Measurements from ENCODE around the gene DACT3. TPM values are rescaled to one million over a fixed set of nuclear protein-coding genes. Genes with fewer than 3 reads are reported as not detected.
A peak's percentile ranks its signal among the peaks of the same experiment; 100 is the strongest.

Gene DACT3, protein sequence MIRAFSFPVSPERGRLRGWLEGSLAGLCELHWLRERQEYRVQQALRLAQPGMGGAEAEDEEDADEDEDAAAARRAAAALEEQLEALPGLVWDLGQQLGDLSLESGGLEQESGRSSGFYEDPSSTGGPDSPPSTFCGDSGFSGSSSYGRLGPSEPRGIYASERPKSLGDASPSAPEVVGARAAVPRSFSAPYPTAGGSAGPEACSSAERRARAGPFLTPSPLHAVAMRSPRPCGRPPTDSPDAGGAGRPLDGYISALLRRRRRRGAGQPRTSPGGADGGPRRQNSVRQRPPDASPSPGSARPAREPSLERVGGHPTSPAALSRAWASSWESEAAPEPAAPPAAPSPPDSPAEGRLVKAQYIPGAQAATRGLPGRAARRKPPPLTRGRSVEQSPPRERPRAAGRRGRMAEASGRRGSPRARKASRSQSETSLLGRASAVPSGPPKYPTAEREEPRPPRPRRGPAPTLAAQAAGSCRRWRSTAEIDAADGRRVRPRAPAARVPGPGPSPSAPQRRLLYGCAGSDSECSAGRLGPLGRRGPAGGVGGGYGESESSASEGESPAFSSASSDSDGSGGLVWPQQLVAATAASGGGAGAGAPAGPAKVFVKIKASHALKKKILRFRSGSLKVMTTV
- 2.6 and 3.1 TPM in 2 replicates for total RNA-seq
- long read RNA-seq, result 0 reads

DNA sequence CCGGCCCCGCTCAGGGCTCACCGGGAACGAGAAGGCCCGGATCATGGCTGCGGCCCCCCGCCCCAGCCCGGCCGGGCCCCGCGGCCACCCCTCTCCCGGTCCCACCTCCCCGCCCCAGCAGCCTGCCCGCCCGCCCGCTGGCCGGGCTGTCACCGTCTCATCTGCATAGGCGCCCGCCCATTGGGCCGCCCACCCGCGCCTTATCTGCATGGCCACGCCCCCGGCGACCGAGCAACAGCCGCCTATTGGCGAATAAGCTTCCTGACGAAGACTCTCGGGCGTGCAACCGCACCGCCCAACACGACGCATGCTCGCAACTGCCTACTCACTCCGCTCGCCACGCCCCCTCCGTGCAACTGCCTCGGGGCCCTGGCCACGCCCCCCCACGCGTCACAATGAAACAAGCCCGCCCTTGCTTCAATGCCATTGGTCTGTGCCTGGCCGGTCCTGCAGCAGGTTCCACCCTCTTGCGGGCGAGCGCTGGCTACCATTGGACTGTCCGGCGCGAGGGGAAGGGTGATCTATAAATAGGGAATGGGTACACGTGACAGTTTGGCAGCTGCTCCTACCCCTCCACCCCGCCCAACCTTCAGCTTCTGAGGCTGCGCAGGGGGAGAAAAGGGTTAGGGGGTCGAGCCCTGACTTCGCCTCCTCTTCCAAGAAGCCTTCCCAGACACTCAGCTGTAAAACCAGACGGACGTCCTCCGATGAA is at the start of gene DACT3:
DACT3 (minus strand) TSS at position 163 of the 712 bp plus-strand sequence; CDS start at position 45, 118 bp downstream.
- Mint-ChIP-seq H3K27me3 (peaks cover 35% of the 10 kb centered on the region), H3K36me3 (ENCODE audit: insufficient read depth) (no peaks in the 10 kb centered on the region), H3K9me3 (ENCODE audit: low read depth) (no peaks in the 10 kb centered on the region), H3K27ac (peak within 1 kb of the TSS; percentile 93), H3K4me1 (ENCODE audit: low read depth) (peaks cover 5% of the 10 kb centered on the region), H3K4me3 (ENCODE audit: low read depth) (peak within 1 kb of the TSS; percentile 68)
- TF ChIP-seq, protein P1, sequence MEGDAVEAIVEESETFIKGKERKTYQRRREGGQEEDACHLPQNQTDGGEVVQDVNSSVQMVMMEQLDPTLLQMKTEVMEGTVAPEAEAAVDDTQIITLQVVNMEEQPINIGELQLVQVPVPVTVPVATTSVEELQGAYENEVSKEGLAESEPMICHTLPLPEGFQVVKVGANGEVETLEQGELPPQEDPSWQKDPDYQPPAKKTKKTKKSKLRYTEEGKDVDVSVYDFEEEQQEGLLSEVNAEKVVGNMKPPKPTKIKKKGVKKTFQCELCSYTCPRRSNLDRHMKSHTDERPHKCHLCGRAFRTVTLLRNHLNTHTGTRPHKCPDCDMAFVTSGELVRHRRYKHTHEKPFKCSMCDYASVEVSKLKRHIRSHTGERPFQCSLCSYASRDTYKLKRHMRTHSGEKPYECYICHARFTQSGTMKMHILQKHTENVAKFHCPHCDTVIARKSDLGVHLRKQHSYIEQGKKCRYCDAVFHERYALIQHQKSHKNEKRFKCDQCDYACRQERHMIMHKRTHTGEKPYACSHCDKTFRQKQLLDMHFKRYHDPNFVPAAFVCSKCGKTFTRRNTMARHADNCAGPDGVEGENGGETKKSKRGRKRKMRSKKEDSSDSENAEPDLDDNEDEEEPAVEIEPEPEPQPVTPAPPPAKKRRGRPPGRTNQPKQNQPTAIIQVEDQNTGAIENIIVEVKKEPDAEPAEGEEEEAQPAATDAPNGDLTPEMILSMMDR (IDR thresholded peaks at IDR 0.05; ENCODE audit: unreplicated experiment), result no peak
- DNase-seq (ENCODE audit: low spot score, unreplicated experiment), result peak; percentile 100

DNA sequence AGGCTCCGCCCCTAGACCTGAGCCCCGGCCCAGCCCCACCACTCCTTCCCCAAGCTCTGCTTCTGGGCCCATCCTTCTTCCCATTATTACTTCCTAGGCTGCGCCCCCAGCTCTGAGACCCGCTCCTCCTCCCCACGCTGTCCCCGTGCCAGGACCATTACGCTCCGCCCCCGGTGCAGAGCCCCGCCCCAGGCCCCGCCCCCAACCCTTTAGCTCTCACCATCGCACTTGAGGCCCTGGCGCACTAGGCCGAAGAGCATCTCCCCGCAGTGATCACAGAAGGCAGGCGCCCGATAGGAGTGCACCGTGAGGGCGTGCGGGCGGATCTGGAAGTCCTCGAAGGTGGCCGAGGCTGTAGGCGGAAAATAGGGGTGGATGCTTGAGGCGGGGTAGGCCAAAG is 49.7 kb upstream of the DACT3 start:
- Mint-ChIP-seq H3K4me3 (ENCODE audit: low read depth) (no peak overlapping the region), H3K27ac (no peak overlapping the region), H3K36me3 (ENCODE audit: insufficient read depth) (peaks cover 14% of the 10 kb centered on the region), H3K27me3 (no peaks in the 10 kb centered on the region), H3K9me3 (ENCODE audit: low read depth) (no peaks in the 10 kb centered on the region), H3K4me1 (ENCODE audit: low read depth) (peaks cover 13% of the 10 kb centered on the region)
- DNase-seq (ENCODE audit: low spot score, unreplicated experiment), result no peak
- TF ChIP-seq, protein P1 (IDR thresholded peaks at IDR 0.05; ENCODE audit: unreplicated experiment), result no peak

DNA sequence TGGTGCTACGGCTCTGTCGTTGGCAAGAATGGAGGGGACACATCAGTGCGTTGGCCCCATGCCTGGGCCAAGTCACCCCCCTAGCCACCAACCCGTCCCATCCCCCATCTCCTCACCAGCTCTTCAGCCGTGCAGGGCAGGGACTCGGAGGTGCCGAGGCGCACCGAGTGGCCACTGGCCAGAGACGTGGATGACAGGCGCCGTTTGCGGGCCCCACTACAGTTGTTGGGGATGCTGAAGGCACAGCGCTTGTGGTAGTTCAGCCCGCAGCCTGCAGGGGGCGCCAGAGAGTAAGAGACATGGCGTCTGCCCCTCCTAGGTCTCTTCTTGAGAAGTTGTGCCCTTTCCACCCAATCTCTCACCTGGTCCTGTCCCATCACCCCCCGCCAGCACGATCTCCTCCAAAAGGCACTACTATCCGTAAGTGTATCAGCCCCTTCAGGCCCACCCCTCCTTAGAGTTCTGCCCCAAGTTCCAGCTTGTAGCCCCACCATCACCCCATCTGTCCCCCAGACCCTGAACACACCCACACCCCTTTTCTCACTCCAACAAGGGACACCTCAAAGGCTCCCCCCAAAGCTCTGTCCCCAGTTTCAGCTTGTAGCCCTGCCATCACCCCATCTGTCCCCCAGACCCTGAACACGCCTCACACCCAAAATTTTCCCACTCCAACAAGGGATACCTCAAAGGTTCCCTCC is 43.5 kb upstream of the DACT3 start:
- Mint-ChIP-seq H3K9me3 (ENCODE audit: low read depth) (no peaks in the 10 kb centered on the region), H3K27me3 (no peaks in the 10 kb centered on the region), H3K36me3 (ENCODE audit: insufficient read depth) (peaks cover 28% of the 10 kb centered on the region), H3K27ac (no peak overlapping the region), H3K4me3 (ENCODE audit: low read depth) (no peak overlapping the region), H3K4me1 (ENCODE audit: low read depth) (no peaks in the 10 kb centered on the region)
- peak; percentile 63 for DNase-seq (ENCODE audit: low spot score, unreplicated experiment)
- TF ChIP-seq, protein P1 (IDR thresholded peaks at IDR 0.05; ENCODE audit: unreplicated experiment), result peak; percentile 86

DNA sequence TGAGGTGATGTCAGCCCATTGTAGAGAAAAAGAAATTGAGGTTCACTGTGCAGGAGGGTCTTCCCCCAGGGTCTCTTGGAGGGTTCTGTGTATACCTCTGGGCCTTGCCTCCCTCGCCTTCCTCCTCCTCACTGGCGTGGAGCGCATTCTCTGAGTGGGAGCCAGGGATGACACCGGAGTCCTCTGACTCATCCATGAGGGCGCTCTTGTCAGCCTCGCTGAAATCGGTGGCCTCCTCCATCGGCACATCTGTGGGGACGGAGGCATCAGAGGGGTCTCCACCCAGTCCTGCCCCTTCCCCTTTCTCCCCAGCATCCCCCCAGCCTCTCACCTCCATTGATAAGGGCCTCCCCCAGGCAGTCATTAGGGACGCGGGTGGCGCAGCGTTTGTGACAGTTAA is 39.7 kb upstream of the DACT3 start:
- no peak overlapping the region for H3K4me3 Mint-ChIP-seq (ENCODE audit: low read depth)
- H3K27me3 Mint-ChIP-seq, result no peaks in the 10 kb centered on the region
- TF ChIP-seq, protein P1 (IDR thresholded peaks at IDR 0.05; ENCODE audit: unreplicated experiment), result no peak
- H3K4me1 Mint-ChIP-seq (ENCODE audit: low read depth), result no peaks in the 10 kb centered on the region
- H3K27ac Mint-ChIP-seq, result peak overlapping the region; percentile 47
- no peak for DNase-seq (ENCODE audit: low spot score, unreplicated experiment)
- H3K36me3 Mint-ChIP-seq (ENCODE audit: insufficient read depth), result peaks cover 34% of the 10 kb centered on the region
- H3K9me3 Mint-ChIP-seq (ENCODE audit: low read depth), result no peaks in the 10 kb centered on the region

All from progenitor cell of endocrine pancreas (in vitro differentiated cells).